ENCODE data around the gene PF4V1.

PF4V1 gene, protein sequence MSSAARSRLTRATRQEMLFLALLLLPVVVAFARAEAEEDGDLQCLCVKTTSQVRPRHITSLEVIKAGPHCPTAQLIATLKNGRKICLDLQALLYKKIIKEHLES

DNA sequence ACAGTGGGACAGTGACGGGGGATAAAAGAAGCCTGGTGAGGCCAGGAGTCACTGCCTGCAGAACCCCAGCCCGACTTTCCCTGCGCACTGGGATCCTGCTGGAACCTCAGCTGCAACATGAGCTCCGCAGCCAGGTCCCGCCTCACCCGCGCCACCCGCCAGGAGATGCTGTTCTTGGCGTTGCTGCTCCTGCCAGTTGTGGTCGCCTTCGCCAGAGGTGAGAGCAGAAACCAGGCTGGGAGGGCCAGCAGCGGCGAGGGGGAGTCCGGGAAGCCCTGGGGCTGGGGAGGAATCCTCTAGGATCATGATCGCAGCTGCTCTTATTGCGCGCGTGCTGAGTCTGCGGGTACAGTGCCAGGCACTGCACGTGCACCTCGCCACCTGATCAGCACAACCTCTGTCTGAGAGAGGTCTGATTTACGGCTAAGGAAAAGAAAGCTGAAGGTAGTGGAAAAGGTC is at the start of gene PF4V1:
TSS of gene PF4V1 (plus strand) at position 51 of the 459 bp plus-strand sequence. CDS start at position 118, 67 bp downstream.
- TF ChIP-seq, protein P1, sequence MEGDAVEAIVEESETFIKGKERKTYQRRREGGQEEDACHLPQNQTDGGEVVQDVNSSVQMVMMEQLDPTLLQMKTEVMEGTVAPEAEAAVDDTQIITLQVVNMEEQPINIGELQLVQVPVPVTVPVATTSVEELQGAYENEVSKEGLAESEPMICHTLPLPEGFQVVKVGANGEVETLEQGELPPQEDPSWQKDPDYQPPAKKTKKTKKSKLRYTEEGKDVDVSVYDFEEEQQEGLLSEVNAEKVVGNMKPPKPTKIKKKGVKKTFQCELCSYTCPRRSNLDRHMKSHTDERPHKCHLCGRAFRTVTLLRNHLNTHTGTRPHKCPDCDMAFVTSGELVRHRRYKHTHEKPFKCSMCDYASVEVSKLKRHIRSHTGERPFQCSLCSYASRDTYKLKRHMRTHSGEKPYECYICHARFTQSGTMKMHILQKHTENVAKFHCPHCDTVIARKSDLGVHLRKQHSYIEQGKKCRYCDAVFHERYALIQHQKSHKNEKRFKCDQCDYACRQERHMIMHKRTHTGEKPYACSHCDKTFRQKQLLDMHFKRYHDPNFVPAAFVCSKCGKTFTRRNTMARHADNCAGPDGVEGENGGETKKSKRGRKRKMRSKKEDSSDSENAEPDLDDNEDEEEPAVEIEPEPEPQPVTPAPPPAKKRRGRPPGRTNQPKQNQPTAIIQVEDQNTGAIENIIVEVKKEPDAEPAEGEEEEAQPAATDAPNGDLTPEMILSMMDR (IDR thresholded peaks at IDR 0.05; ENCODE audit: insufficient read depth, low read depth, low read length, missing control alignments): peak; percentile 35
- peak within 1 kb of the TSS; percentile 4 for H3K4me3 ChIP-seq (ENCODE audit: low read length)
- no peak for DNase-seq (ENCODE audit: low read depth)

DNA sequence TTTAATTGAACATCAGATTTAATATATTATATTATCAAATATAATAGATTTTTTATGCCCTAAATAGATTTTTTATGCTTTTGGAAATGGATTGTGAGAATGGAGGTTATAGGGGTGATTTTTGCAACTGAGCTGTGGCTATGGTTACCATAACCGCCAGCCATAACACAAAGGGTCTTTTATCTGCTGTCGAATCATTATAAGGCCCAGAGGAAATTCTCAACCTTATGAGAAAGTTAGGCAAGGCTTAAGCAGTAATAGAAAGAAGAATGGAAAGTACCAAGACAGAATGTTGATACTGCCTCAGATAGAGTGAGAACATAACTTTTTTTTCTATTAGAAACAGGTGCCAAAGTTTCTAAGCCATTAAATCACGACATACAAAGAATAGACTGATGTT is 42.9 kb upstream of the PF4V1 start:
- TF ChIP-seq, protein P1 (IDR thresholded peaks at IDR 0.05; ENCODE audit: insufficient read depth, low read depth, low read length, missing control alignments): no peak
- DNase-seq (ENCODE audit: low read depth): no peak
- H3K4me3 ChIP-seq (ENCODE audit: low read length): no peak overlapping the region

DNA sequence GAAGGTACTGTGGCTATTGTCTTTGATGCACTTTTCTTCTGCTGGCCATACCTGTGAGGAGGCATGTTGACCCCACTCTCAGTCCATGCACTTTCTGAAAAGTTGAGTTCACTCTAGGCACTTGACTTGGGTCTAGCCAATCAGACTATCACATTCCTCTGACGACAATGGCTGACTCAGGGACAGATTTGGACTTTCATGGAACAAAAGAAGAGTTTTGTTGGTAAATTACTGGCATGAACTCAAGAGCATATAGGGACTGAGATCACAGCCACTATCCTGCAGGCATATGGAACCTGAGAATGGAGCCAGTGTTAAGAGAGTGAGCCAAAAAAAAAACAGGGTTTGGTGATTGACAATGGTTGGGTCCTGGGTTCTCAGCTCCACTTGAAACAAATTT is 41.3 kb upstream of the PF4V1 start:
- H3K4me3 ChIP-seq (ENCODE audit: low read length): no peak overlapping the region
- TF ChIP-seq, protein P1 (IDR thresholded peaks at IDR 0.05; ENCODE audit: insufficient read depth, low read depth, low read length, missing control alignments): no peak
- no peak for DNase-seq (ENCODE audit: low read depth)

DNA sequence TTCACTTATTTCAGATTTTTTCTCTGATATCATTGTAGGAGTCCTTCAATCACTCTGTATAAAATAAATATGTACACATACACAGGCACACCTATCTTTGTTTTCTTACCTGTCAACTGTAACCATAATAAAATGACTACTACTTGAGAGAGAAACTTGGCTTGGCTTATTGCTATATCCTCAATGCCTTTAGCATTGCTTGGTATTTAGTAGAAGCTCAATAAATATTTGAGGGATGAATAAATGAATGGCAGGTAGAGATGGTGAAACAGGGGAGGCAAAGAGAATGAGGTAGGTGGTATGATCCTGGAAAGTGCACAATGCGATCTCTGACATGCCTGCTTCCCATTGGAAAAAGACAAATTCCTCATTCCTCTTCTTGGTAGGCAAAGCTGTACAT is 38.4 kb upstream of the PF4V1 start:
- peak; percentile 70 for DNase-seq (ENCODE audit: low read depth)
- H3K4me3 ChIP-seq (ENCODE audit: low read length): no peak overlapping the region
- TF ChIP-seq, protein P1 (IDR thresholded peaks at IDR 0.05; ENCODE audit: insufficient read depth, low read depth, low read length, missing control alignments): no peak

DNA sequence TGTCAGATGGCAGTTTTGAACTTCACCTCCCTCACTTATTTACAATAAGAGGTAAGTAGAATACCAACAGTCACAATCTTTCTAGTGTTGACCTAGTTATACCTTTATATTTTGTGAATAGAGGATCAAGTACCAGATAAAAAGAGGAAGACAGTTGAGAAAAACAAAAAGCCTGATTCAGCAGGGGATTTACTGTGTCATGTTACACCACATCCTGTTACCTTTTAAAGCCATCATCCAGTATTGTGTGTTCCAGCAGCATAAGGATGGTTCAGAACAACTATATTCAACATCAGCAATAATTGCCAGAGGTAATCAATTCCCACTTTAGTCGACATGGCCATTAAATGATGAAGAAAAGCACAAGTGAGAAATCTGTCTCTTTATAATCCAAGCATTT is 38.0 kb upstream of the PF4V1 start:
- no peak overlapping the region for H3K4me3 ChIP-seq (ENCODE audit: low read length)
- TF ChIP-seq, protein P1 (IDR thresholded peaks at IDR 0.05; ENCODE audit: insufficient read depth, low read depth, low read length, missing control alignments): no peak
- DNase-seq (ENCODE audit: low read depth): peak; percentile 48

DNA sequence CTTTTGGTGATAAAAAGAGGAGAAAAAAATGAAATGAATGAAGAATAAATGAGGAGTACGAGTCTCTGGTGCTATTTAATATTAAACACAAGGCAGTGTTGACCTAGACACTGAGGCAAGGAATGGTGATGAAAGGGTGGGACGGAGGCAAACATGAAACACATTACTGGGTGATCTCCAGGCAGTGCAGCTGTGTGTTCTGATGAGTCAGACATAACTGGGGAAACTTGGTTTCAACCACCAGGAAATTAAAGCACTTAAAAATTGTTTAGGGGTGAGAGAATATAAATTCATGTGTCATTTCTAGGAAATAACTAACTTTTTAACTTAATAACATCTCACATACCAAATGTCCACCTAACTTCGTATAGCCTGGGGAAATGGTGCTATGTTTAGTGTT is 36.3 kb upstream of the PF4V1 start:
- DNase-seq (ENCODE audit: low read depth): peak; percentile 91
- TF ChIP-seq, protein P1 (IDR thresholded peaks at IDR 0.05; ENCODE audit: insufficient read depth, low read depth, low read length, missing control alignments): no peak
- no peak overlapping the region for H3K4me3 ChIP-seq (ENCODE audit: low read length)

DNA sequence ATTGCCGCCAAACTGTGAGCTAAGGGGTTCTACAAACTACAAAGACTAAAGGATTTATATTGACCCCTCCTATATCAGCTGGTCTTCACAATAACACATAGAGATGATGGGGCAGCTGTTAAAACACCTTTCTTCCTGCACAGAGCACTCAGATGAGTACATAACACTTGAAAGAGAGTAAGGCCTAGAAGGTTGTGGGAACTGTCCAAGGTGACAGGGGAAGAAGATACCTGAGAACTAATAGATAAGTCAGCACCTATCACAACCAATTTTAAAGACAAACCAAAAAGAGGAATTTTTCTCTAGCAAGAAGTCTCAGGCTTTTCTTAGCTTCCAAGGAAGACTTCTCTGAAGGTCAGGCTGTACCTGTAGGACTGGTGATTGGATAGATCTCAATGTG is 35.8 kb upstream of the PF4V1 start:
- peak; percentile 37 for DNase-seq (ENCODE audit: low read depth)
- TF ChIP-seq, protein P1 (IDR thresholded peaks at IDR 0.05; ENCODE audit: insufficient read depth, low read depth, low read length, missing control alignments): no peak
- H3K4me3 ChIP-seq (ENCODE audit: low read length): no peak overlapping the region

All from epithelial cell of esophagus (primary cell).